Astrocyte of the cerebellum (primary cell): ENCODE data around the gene ZMPSTE24.

Experiments
- DNase-seq: peaks from one replicate; pipeline ENCODE4 v3.0.0-alpha.2; 2011; ENCODE audit warnings: low read depth
- H3K4me3 ChIP-seq: 2 replicates; pipeline ENCODE4 v1.5.1; 2011; ENCODE audit warnings: mild to moderate bottlenecking, low read depth, low read length, moderate library complexity
- in situ Hi-C: cut with HindIII; loops from 2 replicates; pipeline ENCODE4 v1.10.0; 2017; ENCODE audit warnings: low sequenced_read_pairs
- TF ChIP-seq, protein P1 (sequence below): IDR thresholded peaks from 2 replicates; pipeline ENCODE4 v1.5.1; 2012; ENCODE audit warnings: low read length, low read depth, moderate library complexity, mild to moderate bottlenecking; ENCODE audit errors: missing control alignments

ZMPSTE24 gene

GRCh38 chr1:40226192-40226591 lies 31.8 kb upstream of the ZMPSTE24 start:
- in situ Hi-C loops: no loop called here
- TF ChIP-seq, protein P1, sequence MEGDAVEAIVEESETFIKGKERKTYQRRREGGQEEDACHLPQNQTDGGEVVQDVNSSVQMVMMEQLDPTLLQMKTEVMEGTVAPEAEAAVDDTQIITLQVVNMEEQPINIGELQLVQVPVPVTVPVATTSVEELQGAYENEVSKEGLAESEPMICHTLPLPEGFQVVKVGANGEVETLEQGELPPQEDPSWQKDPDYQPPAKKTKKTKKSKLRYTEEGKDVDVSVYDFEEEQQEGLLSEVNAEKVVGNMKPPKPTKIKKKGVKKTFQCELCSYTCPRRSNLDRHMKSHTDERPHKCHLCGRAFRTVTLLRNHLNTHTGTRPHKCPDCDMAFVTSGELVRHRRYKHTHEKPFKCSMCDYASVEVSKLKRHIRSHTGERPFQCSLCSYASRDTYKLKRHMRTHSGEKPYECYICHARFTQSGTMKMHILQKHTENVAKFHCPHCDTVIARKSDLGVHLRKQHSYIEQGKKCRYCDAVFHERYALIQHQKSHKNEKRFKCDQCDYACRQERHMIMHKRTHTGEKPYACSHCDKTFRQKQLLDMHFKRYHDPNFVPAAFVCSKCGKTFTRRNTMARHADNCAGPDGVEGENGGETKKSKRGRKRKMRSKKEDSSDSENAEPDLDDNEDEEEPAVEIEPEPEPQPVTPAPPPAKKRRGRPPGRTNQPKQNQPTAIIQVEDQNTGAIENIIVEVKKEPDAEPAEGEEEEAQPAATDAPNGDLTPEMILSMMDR: no peak
- DNase-seq: no peak

GRCh38 chr1:40232444-40232843 lies 25.6 kb upstream of the ZMPSTE24 start:
- no peak overlapping the region for H3K4me3 ChIP-seq
- DNase-seq: no peak
- TF ChIP-seq, protein P1: no peak
- in situ Hi-C loops: loop anchor here (5.0 kb wide), 1 partner anchor 60 kb away; no protein-coding TSS in a partner anchor

More at GRCh38 chr1:40226192-40226591, 31.8 kb upstream of the ZMPSTE24 start:
- no peak overlapping the region for H3K4me3 ChIP-seq

DNA sequence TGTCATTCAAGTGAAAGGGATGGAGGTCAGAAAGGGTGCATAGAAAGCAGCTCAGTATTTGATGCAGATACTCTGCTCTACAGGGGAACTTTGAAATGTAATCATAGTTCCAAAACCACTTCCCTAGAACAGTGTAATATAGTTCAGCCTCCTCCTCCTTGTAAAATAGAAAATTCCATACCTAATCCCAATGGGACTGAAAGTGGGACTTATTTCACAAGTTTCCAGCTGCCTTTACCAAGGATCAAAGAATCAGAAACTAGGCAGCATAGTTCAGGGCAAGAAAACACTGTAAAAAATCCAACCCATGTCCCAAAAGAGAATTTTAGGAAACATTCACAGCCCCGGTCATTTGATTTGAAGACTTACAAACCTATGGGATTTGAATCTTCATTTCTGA lies 18.4 kb upstream of the ZMPSTE24 start:
- H3K4me3 ChIP-seq: no peak overlapping the region
- TF ChIP-seq, protein P1: no peak
- DNase-seq: no peak
- in situ Hi-C loops: no loop called here

GRCh38 chr1:40240390-40240789 lies 17.6 kb upstream of the ZMPSTE24 start:
- in situ Hi-C loops: no loop called here
- TF ChIP-seq, protein P1: no peak

DNA sequence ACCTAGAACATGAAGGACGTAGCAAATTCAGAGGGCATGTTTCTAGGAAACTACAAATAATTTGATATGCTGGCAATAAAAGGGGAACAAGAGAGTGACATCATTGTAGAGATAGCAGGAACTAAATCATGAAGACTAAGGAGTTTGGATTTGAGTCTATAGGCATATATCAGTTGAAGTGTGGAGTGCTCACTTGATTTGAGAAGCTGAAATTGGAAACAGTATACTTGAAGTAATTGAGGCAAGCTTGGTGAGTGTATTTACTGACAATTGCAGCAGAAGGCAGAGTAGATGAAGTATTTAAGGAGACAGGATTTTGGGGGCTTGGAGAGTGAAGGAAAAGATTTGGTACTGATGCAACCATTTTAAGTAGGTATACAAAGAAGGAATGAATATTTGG lies 16.7 kb upstream of the ZMPSTE24 start:
- no peak for DNase-seq
- H3K4me3 ChIP-seq: no peak overlapping the region
- in situ Hi-C loops: no loop called here
- TF ChIP-seq, protein P1: no peak

More at GRCh38 chr1:40240390-40240789, 17.6 kb upstream of the ZMPSTE24 start:
- DNase-seq: no peak
- H3K4me3 ChIP-seq: no peak overlapping the region

DNA sequence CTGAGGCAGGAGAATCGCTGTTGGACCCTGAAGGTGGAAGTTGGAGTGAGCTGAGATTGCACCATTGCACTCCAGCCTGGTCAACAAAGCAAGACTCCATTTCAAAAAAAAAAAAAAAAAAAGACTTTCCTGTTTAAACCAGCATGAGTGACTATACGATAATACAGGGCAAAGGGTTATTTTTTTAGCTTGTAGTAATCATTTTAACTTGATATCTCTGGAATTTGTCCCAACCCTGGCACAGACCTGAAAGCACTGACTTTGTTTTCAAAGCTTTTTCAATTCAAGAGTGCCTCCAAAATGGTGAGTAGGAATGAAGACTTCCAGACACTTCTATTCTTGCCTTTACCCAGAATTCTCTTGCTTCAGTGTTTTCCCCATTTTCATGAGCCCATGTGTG lies 14.7 kb upstream of the ZMPSTE24 start:
- in situ Hi-C loops: no loop called here
- DNase-seq: no peak
- H3K4me3 ChIP-seq: no peak overlapping the region
- TF ChIP-seq, protein P1: no peak
